ENCODE data around the gene SNX10.

The SNX10 gene

DNA sequence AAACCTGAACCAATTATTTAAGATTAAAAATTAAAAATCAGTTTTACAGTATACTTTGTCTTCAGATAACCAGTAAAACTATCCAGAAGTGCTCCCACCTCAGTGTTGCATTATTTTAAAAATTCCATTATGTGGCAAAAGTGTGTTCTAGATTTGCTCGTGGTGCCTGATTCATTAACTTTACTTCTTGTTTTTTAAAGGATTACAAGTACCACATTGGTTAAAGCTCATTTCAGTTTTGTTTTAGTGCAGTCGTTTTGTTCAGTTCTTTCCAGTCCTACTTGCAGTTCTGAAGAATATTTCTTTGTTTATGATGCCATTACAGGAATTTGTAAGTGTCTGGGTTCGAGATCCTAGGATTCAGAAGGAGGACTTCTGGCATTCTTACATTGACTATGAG lies 69.0 kb downstream of the SNX10 start:
- TF ChIP-seq, protein P1, sequence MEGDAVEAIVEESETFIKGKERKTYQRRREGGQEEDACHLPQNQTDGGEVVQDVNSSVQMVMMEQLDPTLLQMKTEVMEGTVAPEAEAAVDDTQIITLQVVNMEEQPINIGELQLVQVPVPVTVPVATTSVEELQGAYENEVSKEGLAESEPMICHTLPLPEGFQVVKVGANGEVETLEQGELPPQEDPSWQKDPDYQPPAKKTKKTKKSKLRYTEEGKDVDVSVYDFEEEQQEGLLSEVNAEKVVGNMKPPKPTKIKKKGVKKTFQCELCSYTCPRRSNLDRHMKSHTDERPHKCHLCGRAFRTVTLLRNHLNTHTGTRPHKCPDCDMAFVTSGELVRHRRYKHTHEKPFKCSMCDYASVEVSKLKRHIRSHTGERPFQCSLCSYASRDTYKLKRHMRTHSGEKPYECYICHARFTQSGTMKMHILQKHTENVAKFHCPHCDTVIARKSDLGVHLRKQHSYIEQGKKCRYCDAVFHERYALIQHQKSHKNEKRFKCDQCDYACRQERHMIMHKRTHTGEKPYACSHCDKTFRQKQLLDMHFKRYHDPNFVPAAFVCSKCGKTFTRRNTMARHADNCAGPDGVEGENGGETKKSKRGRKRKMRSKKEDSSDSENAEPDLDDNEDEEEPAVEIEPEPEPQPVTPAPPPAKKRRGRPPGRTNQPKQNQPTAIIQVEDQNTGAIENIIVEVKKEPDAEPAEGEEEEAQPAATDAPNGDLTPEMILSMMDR (IDR thresholded peaks at IDR 0.05): no peak
- H3K36me3 Mint-ChIP-seq (ENCODE audit: low read depth): no peaks in the 10 kb centered on the region
- DNase-seq: no peak
- peaks cover 19% of the 10 kb centered on the region for H3K4me1 Mint-ChIP-seq
- no peaks in the 10 kb centered on the region for H3K9me3 Mint-ChIP-seq
- no peaks in the 10 kb centered on the region for H3K27me3 Mint-ChIP-seq (ENCODE audit: low read depth, poor library complexity)
- no peak overlapping the region for H3K27ac Mint-ChIP-seq
- H3K4me3 Mint-ChIP-seq: no peak overlapping the region

DNA sequence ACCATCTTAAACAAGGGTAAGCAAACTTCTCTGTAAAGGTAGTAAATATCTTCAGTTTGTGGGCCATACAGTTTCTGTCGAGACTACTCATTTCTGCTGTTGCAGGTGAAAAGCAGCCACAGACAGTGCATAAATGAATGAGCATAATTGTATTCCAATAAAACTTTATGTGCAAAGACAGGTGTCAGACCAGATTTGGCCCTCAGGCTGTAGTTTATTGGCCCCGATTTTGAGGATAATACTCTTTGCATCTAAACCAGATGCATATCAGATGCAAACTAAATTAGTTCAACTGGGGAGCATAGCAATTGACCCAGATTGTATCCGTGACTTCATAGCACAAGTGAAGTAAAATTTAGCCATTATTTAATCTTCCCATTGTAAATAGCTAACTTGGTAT lies 70.0 kb downstream of the SNX10 start:
- no peak for DNase-seq
- H3K27ac Mint-ChIP-seq: no peak overlapping the region
- no peaks in the 10 kb centered on the region for H3K27me3 Mint-ChIP-seq (ENCODE audit: low read depth, poor library complexity)
- TF ChIP-seq, protein P1 (IDR thresholded peaks at IDR 0.05): no peak
- peaks cover 21% of the 10 kb centered on the region for H3K4me1 Mint-ChIP-seq
- no peaks in the 10 kb centered on the region for H3K36me3 Mint-ChIP-seq (ENCODE audit: low read depth)
- no peak overlapping the region for H3K4me3 Mint-ChIP-seq
- no peaks in the 10 kb centered on the region for H3K9me3 Mint-ChIP-seq

DNA sequence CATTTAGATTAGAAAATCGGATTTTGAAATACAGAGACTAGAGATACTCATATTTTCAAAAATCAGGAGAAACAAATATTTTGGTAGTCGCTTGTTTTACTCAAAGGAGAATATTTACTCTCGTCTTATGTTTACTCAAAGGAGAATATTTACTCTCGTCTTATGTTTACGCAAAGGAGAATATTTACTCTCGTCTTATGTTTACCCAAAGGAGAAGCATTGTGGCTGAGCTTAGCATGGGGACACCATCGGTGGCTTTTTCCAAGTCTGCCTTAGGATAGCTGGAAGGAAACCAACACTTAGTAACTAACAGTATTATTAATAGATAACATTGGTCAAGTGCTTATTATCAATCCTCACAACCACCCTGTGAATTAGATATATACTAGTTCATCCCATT lies 71.8 kb downstream of the SNX10 start:
- TF ChIP-seq, protein P1 (IDR thresholded peaks at IDR 0.05): no peak
- DNase-seq: no peak
- H3K27me3 Mint-ChIP-seq (ENCODE audit: low read depth, poor library complexity): no peaks in the 10 kb centered on the region
- no peaks in the 10 kb centered on the region for H3K9me3 Mint-ChIP-seq
- H3K4me1 Mint-ChIP-seq: peaks cover 29% of the 10 kb centered on the region
- H3K36me3 Mint-ChIP-seq (ENCODE audit: low read depth): no peaks in the 10 kb centered on the region
- no peak overlapping the region for H3K27ac Mint-ChIP-seq
- H3K4me3 Mint-ChIP-seq: no peak overlapping the region

DNA sequence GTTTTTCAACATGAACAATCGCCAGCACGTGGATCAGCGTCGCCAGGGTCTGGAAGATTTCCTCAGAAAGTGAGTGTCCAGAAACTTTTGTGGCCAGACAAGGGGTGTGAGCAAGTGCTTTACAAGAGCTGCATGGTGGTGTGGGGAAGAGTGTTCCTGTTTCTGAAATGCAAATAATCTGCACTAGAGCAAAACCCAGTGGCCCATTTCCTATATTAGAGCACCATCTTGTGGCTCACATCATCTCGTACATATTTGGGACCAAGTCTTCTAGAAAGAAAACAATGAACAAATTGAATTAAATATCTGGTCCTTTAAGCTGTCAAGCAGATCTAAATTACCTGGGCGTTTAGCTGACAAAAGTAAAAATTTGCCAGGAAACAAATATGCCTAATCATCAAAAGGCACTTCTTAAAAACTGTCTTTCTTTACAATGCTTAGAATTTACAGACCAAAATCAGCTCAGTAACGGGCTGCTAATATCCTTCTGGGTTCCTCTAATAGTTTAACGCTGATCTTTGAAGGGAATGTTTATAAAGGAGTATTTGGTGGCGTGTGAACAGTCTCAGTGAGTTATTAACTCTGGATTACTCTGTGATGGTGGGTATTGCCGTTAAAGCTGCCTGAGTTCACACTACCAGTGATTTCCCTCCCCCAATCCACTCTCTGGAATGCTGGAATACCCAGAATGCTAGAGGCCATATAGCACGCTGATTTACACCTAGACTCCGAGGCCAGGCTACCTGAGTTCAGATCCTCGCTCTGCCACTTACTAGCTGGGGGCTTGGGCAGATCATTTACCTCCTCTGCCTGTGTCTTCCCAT lies 73.6 kb downstream of the SNX10 start:
- peak overlapping the region; percentile 13 for H3K27ac Mint-ChIP-seq
- H3K9me3 Mint-ChIP-seq: no peaks in the 10 kb centered on the region
- TF ChIP-seq, protein P1 (IDR thresholded peaks at IDR 0.05): peak; percentile 82
- peaks cover 39% of the 10 kb centered on the region for H3K4me1 Mint-ChIP-seq
- H3K4me3 Mint-ChIP-seq: peak overlapping the region; percentile 67
- no peaks in the 10 kb centered on the region for H3K36me3 Mint-ChIP-seq (ENCODE audit: low read depth)
- H3K27me3 Mint-ChIP-seq (ENCODE audit: low read depth, poor library complexity): no peaks in the 10 kb centered on the region
- DNase-seq: peak; percentile 40

DNA sequence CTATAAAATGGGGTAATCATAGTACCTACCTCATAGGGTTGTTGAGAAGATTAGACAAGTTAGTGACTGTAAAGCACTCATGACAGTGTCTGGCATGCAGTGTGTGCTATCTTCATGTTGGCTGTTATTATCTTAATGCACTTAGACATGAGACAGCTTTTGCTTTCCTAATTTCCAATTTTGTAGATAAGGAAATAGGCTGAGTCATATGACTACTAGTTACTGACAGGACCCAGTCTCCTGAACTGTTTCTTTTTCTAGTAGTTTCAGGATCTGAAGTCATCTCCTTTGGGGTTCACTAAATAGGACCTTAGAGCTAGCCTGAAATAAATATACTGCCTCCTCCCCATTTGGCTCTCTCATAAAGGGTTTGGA lies 74.2 kb downstream of the SNX10 start:
- Mint-ChIP-seq H3K4me1 (peaks cover 41% of the 10 kb centered on the region), H3K4me3 (peak overlapping the region; percentile 67), H3K27ac (no peak overlapping the region), H3K9me3 (no peaks in the 10 kb centered on the region), H3K36me3 (ENCODE audit: low read depth) (peaks cover 2% of the 10 kb centered on the region), H3K27me3 (ENCODE audit: low read depth, poor library complexity) (no peaks in the 10 kb centered on the region)
- DNase-seq: no peak
- TF ChIP-seq, protein P1 (IDR thresholded peaks at IDR 0.05): no peak

DNA sequence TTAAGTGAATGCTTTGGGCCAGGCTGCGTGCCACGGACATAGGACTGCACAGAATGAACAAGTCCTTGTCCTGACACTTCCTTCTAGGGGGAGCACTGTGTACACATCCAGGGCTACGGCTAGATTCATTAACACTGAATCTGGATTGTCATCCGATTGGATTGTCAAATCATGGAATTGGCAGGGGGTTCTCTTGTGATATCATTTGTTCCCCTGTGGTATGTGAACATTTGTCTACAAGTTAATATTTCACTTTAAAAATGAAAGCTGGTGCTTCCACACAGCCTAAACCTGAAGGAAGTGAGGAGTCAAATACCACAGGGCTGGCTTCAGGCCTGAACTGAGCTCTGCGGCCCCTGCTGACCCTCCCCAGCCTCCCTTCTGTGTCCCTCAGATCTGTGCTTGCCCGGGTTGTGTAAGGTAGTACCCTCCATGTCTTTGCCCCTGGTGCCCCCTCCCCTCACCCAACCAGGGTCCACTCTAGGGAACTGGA lies 75.6 kb downstream of the SNX10 start:
- TF ChIP-seq, protein P1 (IDR thresholded peaks at IDR 0.05): no peak
- H3K4me1 Mint-ChIP-seq: peaks cover 49% of the 10 kb centered on the region
- H3K27ac Mint-ChIP-seq: no peak overlapping the region
- no peaks in the 10 kb centered on the region for H3K9me3 Mint-ChIP-seq
- no peak overlapping the region for H3K4me3 Mint-ChIP-seq
- DNase-seq: no peak
- H3K27me3 Mint-ChIP-seq (ENCODE audit: low read depth, poor library complexity): no peaks in the 10 kb centered on the region
- H3K36me3 Mint-ChIP-seq (ENCODE audit: low read depth): peaks cover 14% of the 10 kb centered on the region

Data from nephron progenitor cell (in vitro differentiated cells).